SH-SY5Y (cell line): ENCODE measurements around the gene IGSF11.

Experiments
- GATA2 ChIP-seq: IDR thresholded peaks from 2 replicates; pipeline ENCODE4 v1.6.1; 2011; ENCODE audit warnings: mild to moderate bottlenecking, low read depth, low read length
- GATA3 ChIP-seq: IDR thresholded peaks from 2 replicates; pipeline ENCODE4 v1.6.1; 2011; ENCODE audit warnings: low read depth, mild to moderate bottlenecking, low read length, moderate library complexity

GRCh38 chr3:118987477-118987876 is 47.2 kb downstream of the IGSF11 start:
- TF ChIP-seq GATA3 (no peak), GATA2 (no peak)
